ENCODE data around the gene ARHGEF37.

DNA sequence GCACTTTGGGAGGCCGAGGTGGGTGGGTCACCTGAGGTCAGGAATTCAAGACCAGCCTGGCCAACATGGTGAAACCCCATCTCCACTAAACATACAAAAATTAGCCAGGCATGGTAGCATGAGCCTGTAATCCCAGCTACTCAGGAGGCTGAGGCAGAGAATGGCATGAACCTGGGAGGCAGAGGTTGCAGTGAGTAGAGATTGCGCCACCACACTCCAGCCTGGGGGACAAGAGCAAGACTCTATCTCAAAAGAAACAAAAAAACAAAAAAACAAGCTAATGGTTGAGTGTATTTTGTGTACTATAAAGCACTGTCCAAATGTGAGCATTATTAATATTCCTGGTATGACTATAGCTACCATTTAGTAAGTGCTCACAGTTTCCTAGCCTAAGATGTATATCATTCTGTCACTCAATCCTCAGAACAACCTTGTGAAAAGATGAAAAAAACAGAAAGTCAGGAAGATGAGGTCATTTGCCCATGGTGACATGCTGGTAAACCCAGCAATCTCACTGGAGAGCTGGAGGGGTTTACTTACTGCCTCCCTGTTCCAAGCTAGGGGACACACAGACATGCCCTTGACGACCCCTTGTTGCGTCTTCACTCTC lies 27.7 kb downstream of the ARHGEF37 start:
- TF ChIP-seq, protein P1, sequence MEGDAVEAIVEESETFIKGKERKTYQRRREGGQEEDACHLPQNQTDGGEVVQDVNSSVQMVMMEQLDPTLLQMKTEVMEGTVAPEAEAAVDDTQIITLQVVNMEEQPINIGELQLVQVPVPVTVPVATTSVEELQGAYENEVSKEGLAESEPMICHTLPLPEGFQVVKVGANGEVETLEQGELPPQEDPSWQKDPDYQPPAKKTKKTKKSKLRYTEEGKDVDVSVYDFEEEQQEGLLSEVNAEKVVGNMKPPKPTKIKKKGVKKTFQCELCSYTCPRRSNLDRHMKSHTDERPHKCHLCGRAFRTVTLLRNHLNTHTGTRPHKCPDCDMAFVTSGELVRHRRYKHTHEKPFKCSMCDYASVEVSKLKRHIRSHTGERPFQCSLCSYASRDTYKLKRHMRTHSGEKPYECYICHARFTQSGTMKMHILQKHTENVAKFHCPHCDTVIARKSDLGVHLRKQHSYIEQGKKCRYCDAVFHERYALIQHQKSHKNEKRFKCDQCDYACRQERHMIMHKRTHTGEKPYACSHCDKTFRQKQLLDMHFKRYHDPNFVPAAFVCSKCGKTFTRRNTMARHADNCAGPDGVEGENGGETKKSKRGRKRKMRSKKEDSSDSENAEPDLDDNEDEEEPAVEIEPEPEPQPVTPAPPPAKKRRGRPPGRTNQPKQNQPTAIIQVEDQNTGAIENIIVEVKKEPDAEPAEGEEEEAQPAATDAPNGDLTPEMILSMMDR (IDR thresholded peaks at IDR 0.05) = no peak
- no peak for TF ChIP-seq POLR2A (IDR thresholded peaks at IDR 0.05)

Data from Peyer's patch (tissue), 4 donors.